OCI-LY7 (cell line): ENCODE data around the gene ZIM2. TPM values are rescaled to one million over a fixed set of nuclear protein-coding genes. Genes with fewer than 3 reads are reported as not detected.

ENCODE experiments used
- BruUV-seq: library from RNA; stranded (reverse); fragments of 400-500 nt; replicated peaks from 2 replicates; lab custom pipeline; 2021; lab: Mats Ljungman, UMichigan
- CTCF ChIA-PET: fragments of 300-600 bp; sonication (Branson Sonifier 250); formaldehyde crosslinking; loops from one replicate; lab custom pipeline; 2022; ENCODE audit warnings: antibody characterized with exemption; ENCODE audit not compliant: unreplicated experiment; lab: Charles Lee
- POLR2A ChIA-PET: fragments of 300-600 bp; sonication (Branson Sonifier 250); formaldehyde crosslinking; loops from one replicate; lab custom pipeline; 2022; ENCODE audit warnings: antibody characterized with exemption; lab: Charles Lee
- DNase-seq: peaks from one replicate; pipeline ENCODE4 v3.0.0-alpha.2; 2015; ENCODE audit warnings: low spot score
- H2AFZ ChIP-seq: fragments of 200-600 bp; sonication (generic), shearing (Covaris generic); 2 replicates; pipeline ENCODE4 v1.6.1; 2014; ENCODE audit warnings: mild to moderate bottlenecking, antibody characterized with exemption, low read length, moderate library complexity
- H3K27ac ChIP-seq: fragments of 200-600 bp; sonication (generic); 2 replicates; pipeline ENCODE4 v1.5.1; 2014; ENCODE audit warnings: mixed run types, low read depth, mild to moderate bottlenecking, moderate library complexity, low read length, inconsistent platforms; ENCODE audit not compliant: poor library complexity, severe bottlenecking
- H3K36me3 ChIP-seq: fragments of 200-600 bp; sonication (generic); 2 replicates; pipeline ENCODE4 v1.6.1; 2014; ENCODE audit warnings: mild to moderate bottlenecking, antibody characterized with exemption, low read length, moderate library complexity, mixed read lengths; ENCODE audit not compliant: insufficient read depth
- H3K4me1 ChIP-seq: fragments of 200-600 bp; sonication (generic); 2 replicates; pipeline ENCODE4 v1.5.1; 2014; ENCODE audit warnings: mild to moderate bottlenecking, low read length; ENCODE audit not compliant: insufficient read depth, poor library complexity, severe bottlenecking
- H3K4me2 ChIP-seq: fragments of 200-600 bp; sonication (generic); 2 replicates; pipeline ENCODE4 v1.6.1; 2014; ENCODE audit warnings: mild to moderate bottlenecking, low read length
- H3K4me3 ChIP-seq: fragments of 200-600 bp; sonication (generic); 2 replicates; pipeline ENCODE4 v1.5.1; 2014; ENCODE audit warnings: mild to moderate bottlenecking, low read depth, low read length; ENCODE audit not compliant: poor library complexity, severe bottlenecking
- H3K79me2 ChIP-seq: fragments of 200-600 bp; sonication (generic); 2 replicates; pipeline ENCODE4 v1.6.1; 2016; ENCODE audit warnings: low read depth, mild to moderate bottlenecking, low read length, moderate library complexity, mixed read lengths; ENCODE audit not compliant: insufficient read depth
- H3K9me2 ChIP-seq: fragments of 200-600 bp; sonication (generic); 2 replicates; pipeline ENCODE4 v1.6.1; 2016; ENCODE audit warnings: mild to moderate bottlenecking, low read length, mixed read lengths; ENCODE audit not compliant: insufficient read depth
- H3K9me3 ChIP-seq: fragments of 200-600 bp; sonication (generic); 2 replicates; pipeline ENCODE4 v1.6.1; 2014; ENCODE audit warnings: mild to moderate bottlenecking, mixed run types, low read length, mixed read lengths
- H4K20me1 ChIP-seq: fragments of 200-600 bp; sonication (generic); 2 replicates; pipeline ENCODE4 v1.6.1; 2014; ENCODE audit warnings: mild to moderate bottlenecking, antibody characterized with exemption, low read length, moderate library complexity, mixed read lengths; ENCODE audit not compliant: insufficient read depth
- EZH2phosphoT487 ChIP-seq: fragments of 200-600 bp; sonication (generic); IDR thresholded peaks from 2 replicates; pipeline ENCODE4 v1.6.1; 2018; ENCODE audit warnings: low read depth, borderline replicate concordance, mild to moderate bottlenecking, mixed run types, antibody characterized with exemption, low read length, moderate library complexity, mixed read lengths
- intact Hi-C: fragments of 100-400 bp; cut with micrococcal nuclease; formaldehyde crosslinking; loops from one replicate; pipeline ENCODE4 v1.10.0; 2022; ENCODE audit not compliant: unreplicated experiment
- total RNA-seq, 2 experiments: library from RNA; depleted of rRNA in 1 of 2; stranded (reverse); fragments of >200 nt in 1 of 2; shearing (Covaris generic) in 1 of 2; gene quantifications; 2 replicates each; pipeline ENCODE4 v1.2.3, GENCODE V29; 2014 to 2022
- TF ChIP-seq, protein P1 (sequence below): fragments of 200-600 bp; sonication (generic); conservative IDR thresholded peaks from 2 replicates; pipeline ENCODE4 v1.5.1; 2014; ENCODE audit warnings: mild to moderate bottlenecking, antibody characterized with exemption, low read length, moderate library complexity, mixed read lengths

Gene ZIM2
- total RNA-seq, 2 experiments from 2014 or later: not detected

DNA sequence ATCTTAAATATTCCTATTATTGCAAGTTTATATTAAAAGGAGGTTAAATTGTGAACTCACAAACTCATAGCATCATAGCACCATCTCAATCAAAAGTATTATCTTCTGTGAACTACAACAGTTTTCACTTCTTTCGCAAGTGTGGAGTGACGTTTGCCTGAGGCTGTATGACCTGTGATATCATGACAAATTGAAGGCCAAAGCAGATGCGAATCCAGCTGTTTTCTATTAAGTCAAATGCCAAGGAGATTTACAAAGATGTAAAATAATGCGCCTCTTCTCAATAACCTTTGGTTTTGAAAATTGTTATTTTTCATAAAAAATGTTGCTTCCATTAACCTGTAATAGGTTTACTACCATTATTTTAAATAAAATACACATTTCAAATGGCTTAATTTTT is 7.6 kb upstream of the ZIM2 start:
- Histone ChIP-seq H3K36me3 (no peaks in the 10 kb centered on the region), H3K9me2 (no peaks in the 10 kb centered on the region), H3K79me2 (no peaks in the 10 kb centered on the region), H3K4me3 (no peak overlapping the region), H3K27ac (no peak overlapping the region), H4K20me1 (no peaks in the 10 kb centered on the region), H2AFZ (no peak overlapping the region), H3K9me3 (no peaks in the 10 kb centered on the region), H3K4me2 (no peak overlapping the region), H3K4me1 (no peaks in the 10 kb centered on the region)
- intact Hi-C loops: no loop called here
- ChIA-PET CTCF (no interaction called here), POLR2A (no interaction called here)
- BruUV-seq: no TSS peak
- no peak for TF ChIP-seq EZH2phosphoT487
- TF ChIP-seq, protein P1, sequence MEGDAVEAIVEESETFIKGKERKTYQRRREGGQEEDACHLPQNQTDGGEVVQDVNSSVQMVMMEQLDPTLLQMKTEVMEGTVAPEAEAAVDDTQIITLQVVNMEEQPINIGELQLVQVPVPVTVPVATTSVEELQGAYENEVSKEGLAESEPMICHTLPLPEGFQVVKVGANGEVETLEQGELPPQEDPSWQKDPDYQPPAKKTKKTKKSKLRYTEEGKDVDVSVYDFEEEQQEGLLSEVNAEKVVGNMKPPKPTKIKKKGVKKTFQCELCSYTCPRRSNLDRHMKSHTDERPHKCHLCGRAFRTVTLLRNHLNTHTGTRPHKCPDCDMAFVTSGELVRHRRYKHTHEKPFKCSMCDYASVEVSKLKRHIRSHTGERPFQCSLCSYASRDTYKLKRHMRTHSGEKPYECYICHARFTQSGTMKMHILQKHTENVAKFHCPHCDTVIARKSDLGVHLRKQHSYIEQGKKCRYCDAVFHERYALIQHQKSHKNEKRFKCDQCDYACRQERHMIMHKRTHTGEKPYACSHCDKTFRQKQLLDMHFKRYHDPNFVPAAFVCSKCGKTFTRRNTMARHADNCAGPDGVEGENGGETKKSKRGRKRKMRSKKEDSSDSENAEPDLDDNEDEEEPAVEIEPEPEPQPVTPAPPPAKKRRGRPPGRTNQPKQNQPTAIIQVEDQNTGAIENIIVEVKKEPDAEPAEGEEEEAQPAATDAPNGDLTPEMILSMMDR: no peak
- DNase-seq: no peak

DNA sequence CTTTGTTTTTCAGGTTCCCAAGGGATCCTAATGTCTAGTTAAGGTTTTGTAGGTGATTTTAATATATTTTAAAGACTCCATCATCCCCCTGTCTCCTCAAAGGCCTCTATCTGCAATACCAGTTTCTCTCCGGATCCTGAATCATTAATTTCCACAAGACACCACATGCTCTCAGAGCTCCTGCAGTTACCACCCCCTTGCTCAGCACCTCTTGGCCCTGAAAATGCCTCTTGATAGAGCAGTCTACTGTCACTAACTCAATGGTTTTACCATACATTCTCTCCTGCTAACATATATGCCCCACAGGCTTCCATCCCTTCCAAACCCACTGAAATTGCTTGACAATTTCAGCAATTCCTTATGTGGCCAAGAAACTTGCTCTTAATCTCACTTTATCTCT is 1.9 kb upstream of the ZIM2 start:
- Histone ChIP-seq H3K79me2 (no peaks in the 10 kb centered on the region), H3K4me2 (no peak overlapping the region), H3K4me1 (no peaks in the 10 kb centered on the region), H2AFZ (no peak overlapping the region), H3K27ac (no peak overlapping the region), H4K20me1 (no peaks in the 10 kb centered on the region), H3K9me3 (0 out of 2 replicates have a peak, but pooled peaks cover 7% of the 10 kb centered on the region), H3K9me2 (no peaks in the 10 kb centered on the region), H3K4me3 (no peak overlapping the region), H3K36me3 (no peaks in the 10 kb centered on the region)
- no TSS peak for BruUV-seq
- DNase-seq: no peak
- POLR2A ChIA-PET: no interaction called here
- CTCF ChIA-PET: no interaction called here
- TF ChIP-seq, protein P1: no peak
- no peak for TF ChIP-seq EZH2phosphoT487
- intact Hi-C loops: no loop called here

DNA sequence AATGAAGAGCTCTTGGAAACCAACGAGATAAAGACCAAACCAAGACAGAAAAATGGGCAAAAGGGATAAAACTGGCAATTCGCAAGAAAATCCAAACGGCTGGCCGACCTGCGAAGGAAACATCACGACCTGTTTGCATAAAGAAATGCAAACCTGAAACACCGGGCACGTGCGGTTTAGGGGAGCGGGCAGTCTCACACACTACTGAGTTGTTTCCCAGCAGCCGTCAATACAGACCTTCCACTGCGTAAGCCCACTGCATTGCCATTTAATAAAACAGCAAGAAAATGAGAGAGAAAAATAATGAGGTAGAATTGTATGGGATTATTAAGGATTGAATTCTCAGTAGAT is 642 bp upstream of the ZIM2 start:
- no peaks in the 10 kb centered on the region for H4K20me1 ChIP-seq
- DNase-seq: no peak
- no peaks in the 10 kb centered on the region for H3K36me3 ChIP-seq
- 0 out of 2 replicates have a peak, but pooled peaks cover 7% of the 10 kb centered on the region for H3K9me3 ChIP-seq
- ChIA-PET CTCF (no interaction called here), POLR2A (no interaction called here)
- no peaks in the 10 kb centered on the region for H3K79me2 ChIP-seq
- H2AFZ ChIP-seq: no peak overlapping the region
- H3K9me2 ChIP-seq: no peaks in the 10 kb centered on the region
- H3K4me3 ChIP-seq: no peak overlapping the region
- no TSS peak for BruUV-seq
- TF ChIP-seq EZH2phosphoT487: no peak
- TF ChIP-seq, protein P1: no peak
- H3K4me1 ChIP-seq: no peaks in the 10 kb centered on the region
- intact Hi-C loops: no loop called here
- H3K4me2 ChIP-seq: no peak overlapping the region
- no peak overlapping the region for H3K27ac ChIP-seq
